IgD-negative memory B cell (primary cell): Measurements from ENCODE around the gene SPOCK3. TPM values are rescaled to one million over a fixed set of nuclear protein-coding genes. Genes with fewer than 3 reads are reported as not detected.
"Not testable (repeated sequence)": the region's sequence is repeated elsewhere in the genome, so short reads cannot be mapped to it uniquely, and the experiment has no call there.

Experiments used
- H3K27ac Mint-ChIP-seq, 3 donors: one replicate each; pipeline ENCODE4 v1.8.0; 2020 to 2022; ENCODE audit warnings: mild to moderate bottlenecking in 3 of 3, mixed read lengths in 3 of 3, moderate library complexity in 1 of 3
- H3K27me3 Mint-ChIP-seq: one replicate; pipeline ENCODE4 v1.8.0; 2021; ENCODE audit warnings: mixed read lengths
- H3K36me3 Mint-ChIP-seq: one replicate; pipeline ENCODE4 v1.8.0; 2020; ENCODE audit warnings: mild to moderate bottlenecking, mixed read lengths
- H3K4me1 Mint-ChIP-seq, 3 donors: one replicate each; pipeline ENCODE4 v1.8.0; 2020 to 2022; ENCODE audit warnings: mixed read lengths in 3 of 3, mild to moderate bottlenecking in 1 of 3
- H3K4me3 Mint-ChIP-seq, 4 donors: one replicate each; pipeline ENCODE4 v1.8.0; 2020 to 2022; ENCODE audit warnings: mild to moderate bottlenecking in 4 of 4, mixed read lengths in 4 of 4, moderate library complexity in 3 of 4
- H3K9me3 Mint-ChIP-seq, 3 donors: one replicate each; pipeline ENCODE4 v1.8.0; 2020 to 2021; ENCODE audit warnings: mixed read lengths in 3 of 3, mild to moderate bottlenecking in 1 of 3
- polyA plus RNA-seq: library from polyadenylated mRNA; unstranded; fragments of 300-500 nt; fragmentation: Illumina TruSeq; gene quantifications from one replicate; pipeline ENCODE4 v1.2.3, GENCODE V29; 2021

The SPOCK3 gene
- polyA plus RNA-seq, 1 donor from 2014 or later = not detected

DNA sequence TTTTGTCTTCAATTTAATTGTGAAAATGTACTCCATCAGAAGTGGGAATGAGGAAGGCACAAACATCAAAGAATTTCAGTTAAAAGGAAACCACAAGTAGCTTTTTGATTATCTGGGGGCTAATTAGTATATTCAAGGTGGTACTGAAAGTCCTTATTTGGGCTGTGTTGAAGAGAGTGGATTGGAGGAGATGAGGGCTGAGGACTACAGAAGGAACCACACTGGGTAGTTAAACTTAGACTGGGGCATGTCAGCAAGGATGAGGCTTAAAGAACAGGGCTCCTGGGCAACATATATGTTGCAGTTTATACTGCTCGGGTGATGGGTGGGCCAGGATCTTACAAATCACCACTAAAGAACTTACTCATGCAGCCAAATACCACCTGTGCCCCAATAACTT is 346.8 kb downstream of the SPOCK3 start:
- no peak overlapping the region for H3K27ac Mint-ChIP-seq
- H3K4me3 Mint-ChIP-seq = no peak overlapping the region
- H3K9me3 Mint-ChIP-seq = no peaks in the 10 kb centered on the region
- no peaks in the 10 kb centered on the region for H3K27me3 Mint-ChIP-seq
- H3K36me3 Mint-ChIP-seq = no peaks in the 10 kb centered on the region
- no peaks in the 10 kb centered on the region for H3K4me1 Mint-ChIP-seq

DNA sequence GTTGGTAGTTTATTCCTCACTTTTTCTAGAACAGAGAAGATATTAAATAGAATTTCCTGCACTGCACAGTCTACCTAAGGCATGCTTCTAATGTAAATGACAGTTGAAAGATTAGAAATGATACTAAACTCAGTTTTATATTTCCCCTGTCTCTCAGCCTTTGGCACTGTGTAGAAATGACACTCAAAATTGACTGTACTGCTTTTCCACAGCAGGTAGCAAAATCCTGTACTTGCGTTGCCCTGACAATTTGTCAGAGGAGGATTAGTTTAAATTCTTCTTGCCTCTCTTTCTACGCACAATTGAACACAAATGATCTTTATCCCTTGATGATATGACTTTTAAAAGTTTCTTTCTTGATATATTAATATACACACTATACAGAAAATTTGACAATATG is 347.6 kb downstream of the SPOCK3 start:
- Mint-ChIP-seq H3K4me1 (no peaks in the 10 kb centered on the region), H3K9me3 (no peaks in the 10 kb centered on the region), H3K27ac (no peak overlapping the region)

GRCh38 chr4:166882221-166882620 is 352.1 kb downstream of the SPOCK3 start:
- no peaks in the 10 kb centered on the region for H3K27me3 Mint-ChIP-seq
- no peak overlapping the region for H3K27ac Mint-ChIP-seq
- H3K4me3 Mint-ChIP-seq = no peak overlapping the region
- H3K9me3 Mint-ChIP-seq = no peaks in the 10 kb centered on the region
- H3K4me1 Mint-ChIP-seq = no peaks in the 10 kb centered on the region
- H3K36me3 Mint-ChIP-seq = no peaks in the 10 kb centered on the region

More for the DNA sequence above, 347.6 kb downstream of the SPOCK3 start:
- Mint-ChIP-seq H3K27me3 (no peaks in the 10 kb centered on the region), H3K4me3 (no peak overlapping the region), H3K36me3 (no peaks in the 10 kb centered on the region)

GRCh38 chr4:166875821-166876220 is 358.5 kb downstream of the SPOCK3 start:
- no peak overlapping the region for H3K27ac Mint-ChIP-seq
- peaks cover 0 to 4% (median under 1%) of the 10 kb centered on the region in 3 donors for H3K9me3 Mint-ChIP-seq
- H3K36me3 Mint-ChIP-seq = no peaks in the 10 kb centered on the region
- no peaks in the 10 kb centered on the region for H3K4me1 Mint-ChIP-seq
- H3K4me3 Mint-ChIP-seq = no peak overlapping the region
- no peaks in the 10 kb centered on the region for H3K27me3 Mint-ChIP-seq

DNA sequence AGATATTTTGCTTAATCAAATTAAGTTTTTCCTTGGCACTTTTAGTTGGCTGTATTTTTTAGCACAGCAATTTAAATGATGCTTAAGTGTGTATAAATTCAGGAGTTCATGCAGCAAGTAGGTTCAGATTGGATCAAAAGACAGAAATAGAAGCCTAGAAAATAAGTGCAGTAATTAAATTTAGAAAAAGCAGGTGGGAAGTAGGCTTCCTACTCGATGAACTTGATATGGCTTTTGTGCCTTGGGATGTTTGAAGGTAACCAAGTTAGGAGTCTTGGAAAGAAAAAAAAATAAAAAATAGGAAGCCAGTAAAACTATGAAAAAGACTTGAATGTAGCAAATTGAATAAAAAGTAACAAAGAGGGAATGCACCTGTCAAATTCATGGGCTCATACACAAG is 372.3 kb downstream of the SPOCK3 start:
- no peaks in the 10 kb centered on the region for H3K27me3 Mint-ChIP-seq
- H3K4me1 Mint-ChIP-seq = no peaks in the 10 kb centered on the region
- no peak overlapping the region for H3K4me3 Mint-ChIP-seq
- peaks cover 0 to 3% (median 0%) of the 10 kb centered on the region in 3 donors for H3K9me3 Mint-ChIP-seq
- no peak overlapping the region for H3K27ac Mint-ChIP-seq
- H3K36me3 Mint-ChIP-seq = no peaks in the 10 kb centered on the region

DNA sequence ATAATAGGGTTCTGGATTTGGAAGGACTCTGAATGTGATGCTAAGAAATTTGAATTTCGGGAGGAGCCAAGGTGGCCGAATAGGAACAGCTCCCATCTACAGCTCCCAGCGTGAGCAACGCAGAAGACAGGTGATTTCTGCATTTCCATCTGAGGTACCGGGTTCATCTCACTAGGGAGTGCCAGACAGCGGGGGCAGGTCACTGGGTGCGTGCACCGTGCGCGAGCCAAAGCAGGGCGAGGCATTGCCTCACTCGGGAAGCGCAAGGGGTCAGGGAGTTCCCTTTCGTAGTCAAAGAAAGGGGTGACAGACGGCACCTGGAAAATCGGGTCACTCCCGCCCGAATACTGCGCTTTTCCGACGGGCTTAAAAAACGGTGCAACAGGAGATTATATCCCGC is 383.9 kb downstream of the SPOCK3 start:
- not testable (repeated sequence) for H3K27me3 Mint-ChIP-seq, H3K9me3 Mint-ChIP-seq, H3K4me1 Mint-ChIP-seq, H3K36me3 Mint-ChIP-seq, H3K4me3 Mint-ChIP-seq, H3K27ac Mint-ChIP-seq

GRCh38 chr4:166846939-166847338 is 387.4 kb downstream of the SPOCK3 start:
- no peaks in the 10 kb centered on the region for H3K27me3 Mint-ChIP-seq
- H3K4me1 Mint-ChIP-seq = no peaks in the 10 kb centered on the region
- H3K36me3 Mint-ChIP-seq = no peaks in the 10 kb centered on the region
- no peak overlapping the region for H3K4me3 Mint-ChIP-seq
- no peak overlapping the region for H3K27ac Mint-ChIP-seq
- peaks cover 0 to 2% (median 0%) of the 10 kb centered on the region in 3 donors for H3K9me3 Mint-ChIP-seq

DNA sequence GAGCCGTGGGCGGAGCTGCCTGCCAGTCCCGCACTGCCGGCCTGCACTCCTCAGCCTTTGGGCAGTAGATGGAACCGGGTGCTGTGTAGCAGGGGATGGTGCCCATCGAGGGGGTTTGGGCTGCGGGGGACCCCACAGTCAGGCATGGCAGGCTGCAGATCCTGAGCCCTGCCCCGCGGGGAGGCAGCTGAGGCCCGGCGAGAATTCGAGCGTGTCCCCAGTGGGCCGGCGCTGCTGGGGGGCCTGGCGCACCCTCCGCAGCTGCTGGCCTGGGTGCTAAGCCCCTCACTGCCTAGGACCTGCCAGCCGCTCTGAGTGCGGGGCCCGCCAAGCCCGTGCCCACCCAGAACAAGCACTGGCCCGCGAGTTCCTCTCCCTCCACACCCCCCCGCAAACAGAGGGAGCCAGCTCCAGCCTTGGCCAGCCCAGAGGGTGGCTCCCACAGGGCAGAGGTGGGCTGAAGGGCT is 391.5 kb downstream of the SPOCK3 start:
- H3K27ac Mint-ChIP-seq = no peak overlapping the region

GRCh38 chr4:166839615-166840251 is 394.6 kb downstream of the SPOCK3 start:
- H3K9me3 Mint-ChIP-seq = peaks cover 4 to 15% (median 11%) of the 10 kb centered on the region in 3 donors

More for the DNA sequence above, 391.5 kb downstream of the SPOCK3 start:
- Mint-ChIP-seq H3K27me3 (peaks cover 2% of the 10 kb centered on the region), H3K4me1 (peaks cover 0 to 7% (median 2%) of the 10 kb centered on the region in 3 donors), H3K4me3 (no peak overlapping the region), H3K36me3 (no peaks in the 10 kb centered on the region), H3K9me3 (peaks cover 4 to 10% (median 7%) of the 10 kb centered on the region in 3 donors)

GRCh38 chr4:166838975-166839614 is 395.2 kb downstream of the SPOCK3 start:
- Mint-ChIP-seq H3K36me3 (no peaks in the 10 kb centered on the region), H3K27ac (no peak overlapping the region), H3K27me3 (peaks cover 2% of the 10 kb centered on the region), H3K4me3 (peak overlapping the region in 1 of 4 donors; percentile 85), H3K4me1 (peaks cover 0 to 7% (median 2%) of the 10 kb centered on the region in 3 donors), H3K9me3 (peaks cover 4 to 15% (median 9%) of the 10 kb centered on the region in 3 donors)

More at GRCh38 chr4:166839615-166840251, 394.6 kb downstream of the SPOCK3 start:
- Mint-ChIP-seq H3K27me3 (peaks cover 2% of the 10 kb centered on the region), H3K27ac (no peak overlapping the region), H3K4me1 (peaks cover 0 to 7% (median 2%) of the 10 kb centered on the region in 3 donors), H3K4me3 (peak overlapping the region in 1 of 4 donors; percentile 85), H3K36me3 (no peaks in the 10 kb centered on the region)

DNA sequence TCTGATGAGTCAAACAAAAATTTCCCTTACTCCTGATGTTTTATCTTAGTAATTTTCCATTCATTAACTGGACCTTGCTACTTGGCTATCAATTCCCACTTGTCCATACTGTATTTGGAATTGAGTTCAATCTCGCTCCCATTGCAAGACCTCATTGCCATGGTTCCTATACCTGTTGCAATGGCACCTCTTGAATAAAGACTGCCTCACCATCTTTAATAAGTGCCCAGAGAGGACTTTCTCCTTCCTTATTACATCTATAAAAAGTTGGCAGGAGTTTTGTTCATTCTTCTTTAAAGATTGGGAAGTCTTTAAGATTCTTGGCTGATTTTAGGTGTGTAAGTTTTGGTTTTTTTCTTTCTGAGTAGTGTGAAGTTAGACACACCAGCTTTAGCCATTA is 397.4 kb downstream of the SPOCK3 start:
- H3K27me3 Mint-ChIP-seq = peaks cover 2% of the 10 kb centered on the region
- H3K4me3 Mint-ChIP-seq = no peak overlapping the region
- no peak overlapping the region for H3K27ac Mint-ChIP-seq
- H3K36me3 Mint-ChIP-seq = no peaks in the 10 kb centered on the region
- peaks cover 7 to 15% (median 9%) of the 10 kb centered on the region in 3 donors for H3K9me3 Mint-ChIP-seq
- H3K4me1 Mint-ChIP-seq = peaks cover 0 to 7% (median 2%) of the 10 kb centered on the region in 3 donors

DNA sequence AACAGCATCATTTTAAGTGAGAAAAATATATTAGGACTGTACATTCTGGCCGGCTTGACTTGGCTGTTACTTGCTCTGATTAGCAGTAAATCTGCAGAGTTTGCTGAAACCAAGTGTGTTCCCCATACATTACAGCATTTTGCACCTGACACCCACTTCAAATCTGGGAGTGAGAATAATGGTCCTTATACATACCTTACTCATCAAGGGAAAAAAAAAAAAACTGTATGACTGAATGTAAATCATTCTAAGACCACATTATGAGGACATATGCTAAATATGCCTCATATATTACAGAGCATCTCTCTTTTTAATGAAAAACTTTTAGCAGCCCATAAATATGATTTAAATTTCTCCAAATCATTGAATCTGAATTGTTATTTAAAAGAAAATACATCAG is 406.7 kb downstream of the SPOCK3 start:
- H3K4me1 Mint-ChIP-seq = no peaks in the 10 kb centered on the region
- no peak overlapping the region for H3K27ac Mint-ChIP-seq
- H3K4me3 Mint-ChIP-seq = no peak overlapping the region
- H3K36me3 Mint-ChIP-seq = no peaks in the 10 kb centered on the region
- H3K9me3 Mint-ChIP-seq = peaks cover 0 to 2% (median under 1%) of the 10 kb centered on the region in 3 donors
- no peaks in the 10 kb centered on the region for H3K27me3 Mint-ChIP-seq

- no peak overlapping the region for H3K27ac Mint-ChIP-seq
Observed at GRCh38 chr4:166827167-166827566, 407.1 kb downstream of the SPOCK3 start.

GRCh38 chr4:166823848-166824247 is 410.4 kb downstream of the SPOCK3 start:
- Mint-ChIP-seq H3K4me3 (no peak overlapping the region), H3K4me1 (no peaks in the 10 kb centered on the region), H3K27me3 (no peaks in the 10 kb centered on the region), H3K36me3 (no peaks in the 10 kb centered on the region), H3K27ac (no peak overlapping the region), H3K9me3 (peaks cover 0 to 4% (median 4%) of the 10 kb centered on the region in 3 donors)

More at GRCh38 chr4:166827167-166827566, 407.1 kb downstream of the SPOCK3 start:
- Mint-ChIP-seq H3K27me3 (no peaks in the 10 kb centered on the region), H3K4me3 (no peak overlapping the region), H3K4me1 (no peaks in the 10 kb centered on the region), H3K9me3 (peaks cover 0 to 2% (median 1%) of the 10 kb centered on the region in 3 donors), H3K36me3 (no peaks in the 10 kb centered on the region)

- no peaks in the 10 kb centered on the region for H3K36me3 Mint-ChIP-seq
- H3K9me3 Mint-ChIP-seq = peaks cover 0 to 4% (median 4%) of the 10 kb centered on the region in 3 donors
- H3K27ac Mint-ChIP-seq = no peak overlapping the region
- H3K4me1 Mint-ChIP-seq = no peaks in the 10 kb centered on the region
- H3K27me3 Mint-ChIP-seq = no peaks in the 10 kb centered on the region
- H3K4me3 Mint-ChIP-seq = no peak overlapping the region
Observed at GRCh38 chr4:166823126-166823525, 411.2 kb downstream of the SPOCK3 start.
